Breast epithelium (tissue), 4 donors: Measurements from ENCODE around the gene CATSPER1. TPM values are rescaled to one million over a fixed set of nuclear protein-coding genes. Genes with fewer than 3 reads are reported as not detected.

ENCODE experiments used
- DNase-seq, 2 donors: peaks; one replicate each; pipeline ENCODE4 v3.0.0-alpha.2; 2019; ENCODE audit warnings: low spot score in 2 of 2
- H3K27ac ChIP-seq, 2 donors: fragments of 200-600 bp; sonication (generic) in 1 of 2; one replicate each; pipeline ENCODE4 v1.5.1; 2016 to 2019; ENCODE audit warnings: mild to moderate bottlenecking in 1 of 2
- H3K27me3 ChIP-seq, 2 donors: fragments of 200-600 bp; sonication (generic) in 1 of 2; one replicate each; pipeline versions ENCODE4 v1.5.1 to v1.6.0; 2017 to 2019; ENCODE audit warnings: control low read depth in 1 of 2, mild to moderate bottlenecking in 1 of 2
- H3K36me3 ChIP-seq: fragments of 200-600 bp; one replicate; pipeline ENCODE4 v1.5.1; 2019
- H3K4me1 ChIP-seq, 2 donors: fragments of 200-600 bp; sonication (generic); one replicate each; pipeline ENCODE4 v1.5.1; 2016 to 2019; ENCODE audit warnings: control low read depth in 1 of 2
- H3K4me3 ChIP-seq, 3 donors: fragments of 200-600 bp; sonication (generic); 1 replicate in 2 of 3; 2 replicates in 1 of 3; pipeline ENCODE4 v1.5.1; 2016 to 2019; ENCODE audit warnings: mild to moderate bottlenecking in 3 of 3, moderate library complexity in 2 of 3
- H3K9me3 ChIP-seq, 2 donors: fragments of 200-600 bp; sonication (generic) in 1 of 2; one replicate each; pipeline ENCODE4 v1.5.1; 2016 to 2019; ENCODE audit warnings: control low read depth in 1 of 2
- CTCF ChIP-seq, 3 donors: fragments of 450-650 bp; IDR thresholded peaks; one replicate each; pipeline ENCODE4 v1.5.1; 2016 to 2017; ENCODE audit warnings: antibody characterized with exemption in 3 of 3, mild to moderate bottlenecking in 3 of 3, moderate library complexity in 3 of 3
- POLR2A ChIP-seq: fragments of 450-650 bp; IDR thresholded peaks from one replicate; pipeline ENCODE4 v1.6.1; 2016; ENCODE audit warnings: antibody characterized with exemption, mild to moderate bottlenecking, moderate library complexity
- POLR2AphosphoS5 ChIP-seq, 3 donors: sonication (generic); formaldehyde crosslinking; IDR thresholded peaks; one replicate each; pipeline ENCODE4 v1.6.1; 2017; ENCODE audit warnings: antibody characterized with exemption in 3 of 3
- intact Hi-C: fragments of 100-400 bp; cut with DNase I; formaldehyde crosslinking; loops from one replicate; pipeline ENCODE4 v1.15.1; 2023; ENCODE audit warnings: low total_unique reads
- total RNA-seq, 3 donors: library from RNA; depleted of rRNA; stranded (reverse); fragments of >200 nt; gene quantifications; one replicate each; pipeline ENCODE4 v1.1.0, GENCODE V29; 2016

CATSPER1 gene
- total RNA-seq, 3 donors from 2014 or later = 0.32 to 1.3 TPM; not detected in 1

GRCh38 chr11:65981972-65982823 is 44.1 kb downstream of the CATSPER1 start:
- Histone ChIP-seq H3K36me3 (no peaks in the 10 kb centered on the region), H3K4me1 (no peaks in the 10 kb centered on the region), H3K4me3 (no peak overlapping the region), H3K9me3 (no peaks in the 10 kb centered on the region), H3K27ac (no peak overlapping the region), H3K27me3 (no peaks in the 10 kb centered on the region)
- DNase-seq = no peak
- TF ChIP-seq CTCF (IDR thresholded peaks at IDR 0.05) (no peak), POLR2A (no peak), POLR2AphosphoS5 (IDR thresholded peaks at IDR 0.05) (no peak)
- intact Hi-C loops = no loop called here

GRCh38 chr11:65981101-65981740 is 45.1 kb downstream of the CATSPER1 start:
- intact Hi-C loops = no loop called here
- no peak overlapping the region for H3K27ac ChIP-seq
- TF ChIP-seq POLR2A (no peak), POLR2AphosphoS5 (IDR thresholded peaks at IDR 0.05) (no peak), CTCF (IDR thresholded peaks at IDR 0.05) (no peak)
- H3K9me3 ChIP-seq = no peaks in the 10 kb centered on the region
- DNase-seq = no peak
- H3K36me3 ChIP-seq = no peaks in the 10 kb centered on the region
- H3K4me3 ChIP-seq = no peak overlapping the region
- no peaks in the 10 kb centered on the region for H3K27me3 ChIP-seq
- no peaks in the 10 kb centered on the region for H3K4me1 ChIP-seq

GRCh38 chr11:65979261-65979759 is 47.0 kb downstream of the CATSPER1 start:
- Histone ChIP-seq H3K27me3 (no peaks in the 10 kb centered on the region), H3K4me3 (no peak overlapping the region), H3K9me3 (no peaks in the 10 kb centered on the region), H3K36me3 (no peaks in the 10 kb centered on the region), H3K27ac (no peak overlapping the region), H3K4me1 (no peaks in the 10 kb centered on the region)
- no peak for DNase-seq
- intact Hi-C loops = no loop called here
- TF ChIP-seq CTCF (IDR thresholded peaks at IDR 0.05) (no peak), POLR2A (no peak), POLR2AphosphoS5 (IDR thresholded peaks at IDR 0.05) (no peak)

GRCh38 chr11:65978391-65979238 is 47.7 kb downstream of the CATSPER1 start:
- H3K27ac ChIP-seq = no peak overlapping the region
- DNase-seq = no peak
- H3K36me3 ChIP-seq = no peaks in the 10 kb centered on the region
- H3K9me3 ChIP-seq = no peaks in the 10 kb centered on the region
- no peak for TF ChIP-seq POLR2A
- no peak for TF ChIP-seq POLR2AphosphoS5 (IDR thresholded peaks at IDR 0.05)
- TF ChIP-seq CTCF (IDR thresholded peaks at IDR 0.05) = no peak
- H3K4me1 ChIP-seq = no peaks in the 10 kb centered on the region
- H3K27me3 ChIP-seq = no peaks in the 10 kb centered on the region
- intact Hi-C loops = no loop called here
- no peak overlapping the region for H3K4me3 ChIP-seq
